CD4-positive, alpha-beta T cell treated with Interleukin-15 for 4 hours (primary cell): Measurements from ENCODE around the gene ACKR3.

ENCODE experiments used
- DNase-seq: peaks from one replicate; pipeline ENCODE4 v3.0.0-alpha.2; 2020; ENCODE audit warnings: low spot score

Gene ACKR3

DNA sequence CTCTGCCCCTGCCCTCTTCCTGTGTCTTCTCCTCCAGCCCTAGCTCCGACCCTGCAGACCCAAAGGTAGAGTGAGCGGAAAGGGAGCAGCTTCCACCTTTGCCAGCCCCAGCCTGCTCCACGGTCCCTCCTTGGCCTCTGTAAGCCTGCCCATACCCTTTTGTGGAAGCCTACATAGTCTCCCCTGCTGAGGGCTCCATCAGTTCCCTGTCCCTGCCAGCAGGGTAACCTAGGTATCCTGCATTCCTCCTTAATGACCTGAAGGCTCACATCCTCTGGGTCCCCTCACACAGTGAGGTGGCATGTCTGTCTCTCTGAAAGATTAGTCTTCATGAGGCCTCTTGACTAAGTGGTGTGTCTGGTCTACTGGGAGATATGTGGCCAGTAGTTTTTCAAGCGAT is 20.5 kb upstream of the ACKR3 start:
- no peak for DNase-seq

DNA sequence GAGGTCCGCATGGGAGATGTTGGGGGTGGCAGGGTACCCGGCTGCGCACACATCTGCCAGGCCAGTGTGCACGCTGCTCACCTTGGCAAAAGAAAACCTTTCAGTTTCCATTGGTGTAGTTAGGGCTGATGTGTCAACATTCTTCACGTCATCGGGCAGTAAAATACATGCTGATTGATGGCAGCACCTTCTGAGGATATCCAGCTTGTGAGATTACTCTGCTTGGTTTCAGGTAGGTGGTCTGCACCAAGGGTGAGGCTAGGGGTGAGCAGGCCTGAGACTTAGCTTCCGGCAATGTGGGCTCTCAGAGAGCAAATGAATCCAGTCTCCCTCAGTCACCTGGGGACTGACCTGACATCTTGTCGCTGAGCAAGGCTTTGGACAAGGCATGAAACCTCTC is 19.3 kb upstream of the ACKR3 start:
- DNase-seq: no peak

DNA sequence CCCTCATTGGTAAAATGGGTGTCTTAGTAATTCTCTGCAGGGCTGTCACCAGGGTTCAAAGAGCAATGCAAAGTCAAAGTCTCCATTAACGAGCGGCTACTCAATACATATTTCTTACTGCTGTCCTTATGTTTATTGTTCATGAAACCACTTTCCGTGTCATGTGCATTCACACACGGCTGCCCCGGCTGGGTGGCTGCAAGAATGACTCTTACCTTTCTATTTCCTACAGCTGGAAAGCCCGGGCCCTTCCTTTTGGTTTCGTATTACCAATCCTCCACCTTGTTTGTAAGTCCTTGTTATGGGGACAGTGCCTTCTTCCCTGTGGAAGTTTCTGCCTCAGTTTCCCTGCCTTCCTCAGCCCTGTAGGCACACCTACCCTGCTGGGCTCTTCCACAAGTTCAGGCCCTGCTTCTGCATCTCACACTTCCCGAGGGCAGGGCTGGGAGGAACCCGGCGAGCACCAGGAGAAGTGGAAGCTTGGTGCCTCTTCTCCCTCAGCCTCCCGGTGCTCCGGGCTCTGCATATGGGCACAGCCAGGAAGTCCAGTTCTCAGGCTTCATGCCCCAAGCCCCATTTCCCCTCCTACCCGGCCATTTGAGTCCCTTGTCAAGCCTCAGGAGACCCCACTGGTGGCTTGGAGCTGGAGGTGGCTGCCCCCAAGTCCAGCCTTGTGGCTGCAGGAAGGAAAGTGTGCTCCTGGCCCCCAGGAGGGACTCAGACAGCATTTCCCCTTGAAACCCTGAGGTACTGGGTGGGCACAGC is 18.7 kb upstream of the ACKR3 start:
- no peak for DNase-seq

DNA sequence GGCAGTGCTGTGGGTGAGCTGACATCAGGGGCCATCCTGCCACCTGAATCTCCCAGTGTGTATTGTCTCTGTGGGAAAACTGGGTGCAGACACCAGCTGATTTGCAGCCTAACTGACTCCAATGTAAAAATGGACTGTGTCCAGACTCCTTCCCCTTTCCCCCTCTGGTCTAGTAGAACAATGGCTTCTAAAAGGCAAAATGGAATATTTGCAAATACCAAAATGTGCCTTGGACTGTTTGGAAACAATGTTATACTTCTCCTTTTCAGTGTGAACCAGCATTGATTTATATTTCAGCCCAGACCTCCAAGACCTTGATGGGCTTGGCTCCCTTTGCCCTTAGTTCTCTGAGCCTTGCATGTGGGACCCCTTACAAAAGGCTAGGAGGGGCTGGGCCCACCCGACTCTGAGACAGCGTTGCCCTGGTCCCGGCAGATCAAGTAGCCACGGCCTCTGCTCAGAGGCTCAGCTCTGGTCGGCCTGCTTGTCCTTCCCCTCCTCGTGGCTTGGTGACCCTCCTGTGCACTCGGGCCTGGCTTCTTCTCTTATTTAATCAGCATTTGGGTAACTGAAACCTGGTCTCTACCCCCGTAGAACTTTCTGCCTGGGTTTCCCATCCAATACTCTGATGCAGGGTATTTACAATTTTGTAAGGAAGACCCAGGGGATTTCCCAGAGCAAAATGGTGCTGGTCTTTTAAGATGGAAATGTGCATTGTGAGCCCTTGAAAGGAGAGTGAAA is 18.0 kb upstream of the ACKR3 start:
- no peak for DNase-seq

DNA sequence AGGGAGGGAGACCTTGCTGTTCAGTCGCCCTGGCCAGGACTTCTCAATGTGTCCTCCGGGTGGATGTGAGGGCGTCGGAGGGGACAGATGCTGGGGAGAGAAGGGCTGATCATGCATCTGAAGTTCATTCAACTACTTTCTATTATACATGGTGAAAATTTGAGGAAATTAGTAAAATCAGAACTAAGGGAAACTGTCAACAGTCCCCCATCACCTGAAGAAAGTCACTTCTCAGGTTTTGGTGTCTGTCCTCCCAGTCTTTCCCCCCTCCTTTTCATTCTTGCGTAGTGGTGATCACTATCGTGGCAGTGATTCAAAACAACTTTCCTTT is 17.4 kb upstream of the ACKR3 start:
- DNase-seq: no peak

DNA sequence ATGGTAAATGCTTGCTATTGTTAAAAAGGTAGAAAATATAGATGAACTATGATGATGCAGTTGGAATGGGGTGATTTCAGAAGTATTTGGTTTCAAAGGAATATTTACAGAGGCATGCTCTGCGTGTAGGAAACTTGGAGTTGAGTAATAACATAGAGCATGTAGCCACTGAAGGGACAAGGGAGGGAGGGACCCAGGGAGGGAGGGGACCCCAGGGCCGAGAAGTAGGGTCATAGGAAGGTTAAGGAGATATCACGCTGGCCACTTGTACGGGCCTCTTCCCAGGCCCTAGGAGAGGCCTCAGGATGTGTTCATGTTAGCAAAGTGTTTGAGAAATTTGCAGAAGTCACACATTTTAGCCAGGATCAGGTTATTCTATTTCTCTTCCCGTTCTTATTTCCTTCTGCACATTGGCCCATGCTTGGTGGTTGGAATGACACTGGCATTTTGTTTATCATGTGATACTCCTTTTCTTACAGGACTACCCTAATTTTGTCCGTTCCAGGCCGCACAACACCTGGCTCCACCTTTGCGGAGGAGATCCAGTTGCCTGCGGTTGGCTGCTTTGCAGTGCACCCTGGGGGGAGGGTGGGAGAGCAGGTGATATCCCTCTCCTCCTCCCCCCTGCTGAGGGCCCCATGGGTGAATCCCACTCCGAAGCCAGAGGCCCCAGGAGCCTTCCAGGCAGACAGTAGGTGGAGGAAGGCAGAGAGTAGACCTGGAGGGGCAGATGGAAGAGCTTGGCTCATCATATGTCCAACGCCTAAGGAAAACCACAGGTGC is 16.9 kb upstream of the ACKR3 start:
- DNase-seq: no peak

DNA sequence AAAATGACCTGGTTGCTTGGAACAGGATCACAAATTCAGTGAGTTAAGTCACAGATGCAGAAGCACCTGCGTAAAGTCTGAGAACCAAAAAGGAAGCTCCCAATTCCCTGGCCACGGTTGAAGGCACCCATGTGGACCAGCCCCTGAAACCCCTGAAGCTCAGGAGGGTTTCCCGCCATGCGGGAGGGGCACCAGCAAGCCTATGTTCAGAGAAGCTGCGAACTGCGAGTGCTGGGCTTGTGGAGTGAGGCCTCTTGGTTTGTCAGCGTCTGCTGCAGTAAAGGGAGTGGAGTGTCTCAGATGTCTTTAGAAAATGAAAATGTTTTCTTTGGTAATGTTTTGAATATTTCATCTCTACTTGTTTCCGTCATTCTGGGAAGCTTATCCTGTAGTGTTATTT is 16.1 kb upstream of the ACKR3 start:
- no peak for DNase-seq

DNA sequence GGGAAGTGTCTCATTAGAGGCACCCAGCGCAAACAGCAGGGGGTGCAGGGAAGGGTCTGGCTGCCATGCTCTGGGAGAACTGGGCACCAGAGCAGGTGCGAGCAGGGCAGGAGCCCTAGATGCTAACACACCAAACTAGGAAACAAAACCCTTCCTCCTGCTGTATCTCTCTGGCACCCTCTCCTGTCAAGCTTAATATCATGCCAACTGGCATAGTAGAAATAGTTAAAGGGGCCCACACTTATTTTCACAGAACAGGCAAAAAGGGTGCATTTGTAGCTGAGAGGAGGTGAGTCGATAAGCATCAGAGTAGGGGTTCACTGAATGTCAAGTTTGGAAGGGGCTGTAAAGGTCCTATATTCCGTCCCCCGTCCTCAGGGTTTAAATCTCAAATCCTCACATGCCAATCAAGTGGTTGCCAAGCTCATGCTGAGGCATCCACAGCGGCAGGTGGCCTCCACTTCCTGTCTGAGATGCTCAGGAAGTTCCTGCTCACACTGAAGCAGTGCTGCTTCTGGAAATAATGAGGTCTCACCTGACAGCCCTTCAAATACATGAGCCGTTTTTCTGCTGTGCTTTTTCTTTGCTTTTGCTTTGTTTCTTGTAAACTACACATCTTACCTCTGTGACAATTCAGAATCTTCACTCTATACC is 14.9 kb upstream of the ACKR3 start:
- DNase-seq: no peak

DNA sequence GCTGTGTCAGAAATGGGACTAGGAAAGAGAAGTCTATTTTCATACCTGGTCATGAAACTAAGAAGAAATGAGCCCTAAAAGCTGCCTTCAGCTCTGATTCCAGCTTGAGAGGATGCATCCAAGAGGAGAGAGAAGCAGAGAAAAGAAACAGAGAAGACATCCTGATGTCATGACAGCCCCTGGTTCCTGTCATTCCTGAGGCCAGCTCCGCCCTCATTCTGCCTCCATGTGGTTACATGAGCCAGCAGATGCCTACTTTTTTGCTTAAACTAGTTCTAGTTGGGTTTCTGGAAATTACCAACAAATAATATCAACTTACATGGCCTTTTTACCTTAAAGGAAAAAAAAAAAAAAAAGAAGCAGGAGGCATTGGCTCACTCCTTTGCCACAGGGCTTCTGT is 14.1 kb upstream of the ACKR3 start:
- no peak for DNase-seq

DNA sequence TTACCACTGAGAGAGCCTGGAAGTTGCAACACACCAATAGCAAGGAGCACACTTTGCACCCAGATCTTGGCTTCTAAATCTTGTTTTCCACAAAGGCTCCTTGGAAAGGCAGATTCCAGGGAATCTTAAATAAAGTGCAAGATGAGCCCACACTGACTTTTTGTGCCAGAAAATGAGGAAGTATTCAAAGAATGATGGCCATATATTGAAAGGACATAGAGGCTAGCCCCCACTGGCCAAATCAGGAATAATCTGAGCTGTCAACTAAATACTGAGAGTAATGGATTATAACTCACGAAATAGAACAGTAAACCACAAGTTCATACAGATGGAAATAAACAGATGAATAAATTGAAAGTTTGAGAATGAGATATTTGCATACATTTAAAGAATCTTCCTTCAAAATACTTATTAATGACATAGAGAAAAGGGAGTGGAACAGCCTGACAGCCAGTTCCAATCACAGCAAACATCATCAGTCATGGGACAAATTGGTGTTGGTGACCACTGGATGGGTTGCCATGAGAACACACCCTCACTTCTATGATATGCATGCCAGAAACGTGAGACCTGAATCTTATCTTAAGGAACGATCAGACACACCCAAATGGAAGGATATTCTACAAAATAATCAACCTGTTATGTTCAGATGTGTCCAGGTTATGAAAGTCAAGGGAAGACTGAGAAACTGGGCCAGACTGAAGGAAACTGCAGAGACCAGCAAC is 12.2 kb upstream of the ACKR3 start:
- DNase-seq: no peak

DNA sequence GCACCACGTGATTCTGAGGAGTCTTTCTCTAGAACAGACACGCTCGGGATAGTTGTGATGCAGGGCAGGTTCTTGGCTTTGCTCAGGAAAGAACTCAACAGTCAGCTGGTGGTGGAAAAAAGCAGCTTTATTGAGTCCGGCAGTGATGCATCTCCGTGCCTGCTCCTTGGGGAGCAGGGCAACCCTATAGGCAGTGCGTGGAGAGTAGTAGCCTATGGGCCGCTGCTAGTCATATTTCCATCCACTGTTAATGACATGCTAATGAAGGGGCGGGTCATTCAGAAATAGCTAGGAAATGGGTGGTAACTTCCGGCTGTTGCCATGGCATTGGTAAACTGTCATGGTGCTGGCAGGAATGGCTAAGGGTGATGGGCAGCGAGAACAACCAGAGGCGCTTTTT is 11.6 kb upstream of the ACKR3 start:
- DNase-seq: no peak

DNA sequence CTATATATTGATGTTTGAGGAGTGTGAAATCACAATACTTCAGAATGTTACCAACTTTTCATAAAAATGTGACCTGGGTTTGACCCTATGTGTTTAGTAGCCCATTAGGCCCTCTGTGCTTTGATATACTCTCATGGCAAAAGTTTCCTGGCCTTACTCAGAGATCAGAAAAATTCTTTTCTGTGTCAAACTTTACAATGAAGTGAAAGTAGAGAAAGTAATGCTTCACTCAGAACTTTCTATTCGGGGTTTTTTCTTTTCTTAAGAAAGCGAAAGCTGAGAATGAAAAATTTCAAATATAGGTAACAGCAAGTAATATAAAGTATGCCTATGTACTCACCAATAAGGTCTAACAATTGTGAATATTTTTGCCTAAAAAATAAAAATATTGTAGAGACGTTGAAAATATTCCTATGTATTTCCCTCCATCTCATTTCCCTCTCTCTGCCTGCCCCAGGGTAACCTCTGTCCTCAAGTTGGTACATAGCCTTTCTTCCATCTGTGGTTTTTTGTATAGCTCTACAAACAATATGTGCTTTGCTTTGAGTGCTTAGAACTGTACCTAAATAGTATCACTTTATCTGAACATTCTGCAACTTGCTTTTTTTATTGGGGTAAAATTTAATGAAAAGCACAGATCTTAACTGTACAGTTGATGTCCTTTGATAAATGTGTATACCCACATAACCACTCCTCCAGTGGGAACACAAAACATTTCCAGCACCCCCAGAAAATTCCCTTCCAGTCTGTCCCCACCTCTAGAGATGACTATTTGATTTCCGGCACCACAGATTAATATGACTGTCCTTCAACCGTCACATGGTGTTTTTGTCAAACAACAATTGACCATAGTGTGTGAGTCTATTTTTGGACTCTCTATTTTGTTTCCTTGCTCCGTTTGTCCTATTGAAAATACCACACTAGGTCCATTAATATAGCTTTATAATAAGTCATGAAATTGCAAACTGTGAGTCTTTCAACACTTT is 10.3 kb upstream of the ACKR3 start:
- no peak for DNase-seq

DNA sequence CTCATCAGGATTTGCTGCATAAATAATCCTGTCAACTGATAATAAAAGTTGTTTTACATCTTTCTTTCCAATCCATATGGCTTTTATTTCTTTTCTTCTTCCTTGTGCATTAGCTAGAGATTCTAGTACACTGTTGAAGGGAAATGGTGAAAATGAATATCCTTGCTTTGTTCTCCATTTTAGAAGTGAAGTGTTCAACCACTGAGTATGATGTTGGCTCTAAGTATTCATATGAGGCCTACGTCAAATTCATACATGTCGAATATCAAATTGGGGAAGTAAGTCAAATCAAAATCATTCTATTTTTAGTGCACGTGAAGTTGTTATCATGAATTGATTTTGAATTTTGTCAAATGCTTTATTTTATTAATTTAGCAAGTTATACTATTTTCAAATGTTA is 7.8 kb upstream of the ACKR3 start:
- no peak for DNase-seq

DNA sequence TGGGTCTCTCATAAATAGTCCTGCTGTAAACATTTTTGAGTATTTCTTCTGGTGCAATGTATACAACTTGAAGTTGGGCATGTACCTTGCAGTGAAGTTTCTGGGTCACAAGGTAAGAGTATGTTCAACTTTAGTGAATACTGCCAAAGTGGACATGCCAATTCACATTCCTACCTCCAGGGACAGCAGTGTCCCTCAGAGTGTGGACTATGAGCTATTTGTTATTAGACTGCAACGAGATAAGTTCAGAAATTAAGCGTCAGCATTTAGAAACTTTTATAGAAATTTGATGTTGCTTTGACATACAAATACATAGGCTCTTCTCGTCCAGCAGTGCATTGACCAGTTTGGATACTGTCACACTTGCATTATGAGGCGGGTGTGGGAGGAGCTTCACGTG is 7.2 kb upstream of the ACKR3 start:
- DNase-seq: no peak

DNA sequence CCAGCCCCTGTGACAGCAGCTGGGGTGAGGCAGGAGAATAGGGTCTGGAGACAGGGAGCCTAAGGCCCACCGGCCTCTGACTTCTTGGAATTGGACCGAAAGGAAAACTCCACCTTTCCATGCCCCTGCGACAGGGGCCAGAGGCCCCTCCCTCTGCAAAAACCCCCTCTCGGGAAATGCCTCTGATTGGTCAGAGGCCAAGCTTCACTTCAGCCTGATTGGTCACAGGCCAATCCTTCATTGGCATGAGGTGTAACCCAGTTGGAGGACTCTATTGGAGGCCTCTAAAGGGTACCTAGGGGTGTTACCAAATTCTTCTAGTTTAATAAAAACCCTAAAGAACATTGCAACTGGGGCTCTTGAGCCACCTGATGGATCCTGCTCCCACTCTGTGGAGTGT is 5.7 kb upstream of the ACKR3 start:
- no peak for DNase-seq

DNA sequence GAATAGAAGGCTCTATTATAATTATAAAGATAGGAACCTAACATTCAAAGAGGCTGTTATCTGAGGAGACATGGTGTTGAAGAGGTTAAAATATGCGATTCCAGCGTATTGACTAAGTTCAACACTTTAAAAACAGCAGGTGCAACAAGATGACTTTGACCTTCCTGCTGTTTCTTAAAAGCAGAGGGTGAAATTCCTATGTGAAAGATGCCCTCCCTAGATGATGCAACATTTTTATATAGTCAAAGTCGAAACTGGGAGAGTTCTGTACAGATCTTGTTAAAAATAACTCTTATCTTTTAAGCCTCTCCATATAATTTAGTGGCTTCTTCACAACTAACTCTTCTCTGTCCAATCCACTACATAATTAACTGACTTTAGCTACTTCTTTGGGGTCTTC is 4.4 kb upstream of the ACKR3 start:
- DNase-seq: no peak

DNA sequence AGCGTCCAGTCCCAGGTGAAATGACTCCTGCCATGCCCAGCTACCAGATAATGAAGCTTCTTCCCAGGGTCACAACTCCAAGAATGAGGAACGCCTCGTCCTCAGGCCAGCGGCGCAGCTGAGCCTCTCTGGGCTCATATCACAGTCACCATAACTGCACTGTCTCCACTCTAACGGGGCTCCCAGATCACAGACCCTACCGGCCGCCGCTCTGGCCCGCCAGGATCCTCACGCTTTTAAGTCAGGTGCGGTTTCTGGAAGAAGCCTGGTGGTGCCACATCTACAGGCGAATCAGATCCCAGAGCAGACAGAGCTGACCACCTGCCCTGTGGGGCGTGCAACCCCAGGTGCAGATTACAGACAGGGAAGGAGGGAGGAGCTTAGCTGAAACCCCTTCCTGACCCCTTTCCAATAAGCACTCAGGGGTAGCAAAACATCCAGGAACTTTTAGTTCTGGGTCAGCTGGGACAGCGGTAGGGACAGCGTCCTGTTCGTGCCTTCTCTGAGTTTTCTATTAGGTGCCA is 3.7 kb upstream of the ACKR3 start:
- no peak for DNase-seq

DNA sequence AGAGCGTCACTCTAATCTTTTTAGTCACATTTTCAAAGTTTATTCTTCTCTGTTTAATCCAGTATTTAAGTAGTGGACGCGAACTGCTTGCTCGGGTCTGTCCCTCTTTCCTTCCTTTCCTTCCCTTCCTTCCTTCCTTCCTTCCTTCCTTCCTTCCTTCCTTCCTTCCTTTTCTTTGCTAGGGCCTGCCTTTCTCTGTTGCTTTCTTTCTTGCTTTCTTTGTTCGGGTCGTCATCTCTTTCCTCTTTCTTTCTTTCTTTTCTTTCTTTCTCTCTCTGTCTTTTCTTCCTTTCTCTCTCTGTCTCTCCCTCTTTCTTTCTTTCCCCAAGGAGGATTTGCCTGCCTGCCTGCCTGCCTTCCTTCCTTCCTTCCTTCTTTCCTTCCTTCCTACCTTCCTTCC is 3.0 kb upstream of the ACKR3 start:
- no peak for DNase-seq

DNA sequence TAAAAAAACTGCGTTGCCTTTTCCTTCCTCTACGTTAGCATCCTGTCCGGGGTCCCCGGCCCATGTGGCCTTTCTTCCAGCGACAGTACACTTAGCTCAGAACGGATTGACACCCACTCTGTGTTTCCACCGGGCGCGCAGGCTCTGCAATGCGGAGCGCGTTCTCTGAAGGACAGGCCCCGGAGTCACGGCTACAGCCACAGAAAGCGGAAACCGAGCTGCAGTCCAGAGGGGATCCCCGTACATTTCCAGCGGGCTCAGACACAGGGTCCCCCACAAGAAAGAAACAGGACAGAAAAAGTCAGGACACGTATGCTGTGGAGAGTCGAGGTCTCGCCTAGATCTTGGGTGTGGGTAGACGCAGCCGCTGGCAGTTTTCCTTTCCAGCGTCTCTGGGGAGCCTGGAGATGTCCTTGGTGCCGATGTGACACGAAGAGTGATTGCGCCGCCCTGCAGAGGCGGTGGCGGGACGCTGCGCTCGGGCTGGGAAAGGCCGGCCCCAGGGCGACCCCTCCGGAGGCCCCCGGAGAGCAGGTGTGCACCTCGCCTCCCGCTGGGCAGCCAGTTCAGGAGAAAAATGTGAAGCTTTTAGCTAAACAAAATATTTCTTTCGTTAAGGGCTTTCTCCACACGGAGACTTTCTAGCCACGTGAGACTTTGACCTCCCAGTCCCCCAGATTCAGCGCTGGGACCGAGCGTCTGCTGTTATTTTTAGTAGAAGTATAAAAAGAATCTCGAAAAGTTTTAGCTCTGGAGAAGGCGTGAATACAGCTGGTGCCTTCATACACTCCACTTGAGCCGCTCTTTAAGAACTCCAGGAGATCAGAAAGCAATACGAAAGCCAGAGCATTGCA is 1.3 kb upstream of the ACKR3 start:
- no peak for DNase-seq
